GM19238 (cell line): ENCODE data around the gene TBX4.

Experiments used
- DNase-seq: peaks from one replicate; pipeline ENCODE4 v3.0.0; 2011; ENCODE audit warnings: low spot score; ENCODE audit not compliant: insufficient read length

TBX4 gene

DNA sequence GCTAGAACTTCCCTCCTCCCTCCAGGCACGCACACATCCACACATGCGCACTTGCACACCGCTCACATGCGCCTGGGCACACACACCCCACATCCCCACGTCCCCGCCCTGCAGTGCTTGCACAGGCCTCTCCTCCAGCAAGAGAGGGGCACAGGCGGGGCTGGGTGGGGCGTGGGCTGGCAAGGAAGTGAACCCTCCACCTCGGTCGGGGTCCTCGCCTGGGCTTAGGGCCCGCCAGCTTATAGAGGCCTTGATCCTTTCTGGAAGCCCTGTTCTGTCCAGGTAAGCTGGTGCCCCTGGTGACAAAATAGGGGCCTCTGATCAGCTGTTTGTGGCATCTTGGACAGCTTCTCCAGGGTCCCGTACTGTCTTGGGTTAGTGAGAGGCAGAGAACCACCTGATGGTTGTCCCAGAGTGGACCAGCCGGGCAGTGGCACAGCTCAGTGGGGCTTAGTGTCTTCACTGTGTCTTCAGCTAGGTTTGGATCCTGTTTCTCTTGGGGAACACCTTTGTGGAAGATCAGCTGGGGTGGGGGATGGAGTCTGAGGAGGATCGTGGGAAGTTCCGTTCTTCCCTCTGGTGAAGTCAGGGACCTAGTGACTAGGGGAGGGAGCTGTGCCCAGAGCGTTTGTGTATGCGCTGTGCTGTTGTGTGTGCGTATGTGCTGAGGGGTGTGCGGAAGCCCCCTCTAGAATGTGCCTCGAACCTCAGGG, 12.1 kb downstream of the TBX4 start:
- DNase-seq = no peak

DNA sequence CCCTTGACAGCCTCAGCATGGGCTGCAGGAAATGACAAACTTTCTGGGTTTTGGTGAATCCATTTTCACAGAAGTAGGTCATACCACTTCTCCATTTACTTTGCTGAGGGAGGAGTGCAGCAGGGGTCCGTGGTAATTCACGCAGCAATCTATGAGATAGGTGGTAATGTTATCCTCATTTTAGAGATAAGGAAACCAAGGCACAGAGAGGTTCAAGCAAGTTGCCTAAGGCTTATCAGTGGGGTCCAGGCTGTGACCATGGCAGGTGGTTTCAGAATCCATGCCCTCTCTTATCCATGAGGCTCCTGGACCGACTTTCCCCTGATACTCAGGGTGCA, 12.6 kb downstream of the TBX4 start:
- DNase-seq = no peak

DNA sequence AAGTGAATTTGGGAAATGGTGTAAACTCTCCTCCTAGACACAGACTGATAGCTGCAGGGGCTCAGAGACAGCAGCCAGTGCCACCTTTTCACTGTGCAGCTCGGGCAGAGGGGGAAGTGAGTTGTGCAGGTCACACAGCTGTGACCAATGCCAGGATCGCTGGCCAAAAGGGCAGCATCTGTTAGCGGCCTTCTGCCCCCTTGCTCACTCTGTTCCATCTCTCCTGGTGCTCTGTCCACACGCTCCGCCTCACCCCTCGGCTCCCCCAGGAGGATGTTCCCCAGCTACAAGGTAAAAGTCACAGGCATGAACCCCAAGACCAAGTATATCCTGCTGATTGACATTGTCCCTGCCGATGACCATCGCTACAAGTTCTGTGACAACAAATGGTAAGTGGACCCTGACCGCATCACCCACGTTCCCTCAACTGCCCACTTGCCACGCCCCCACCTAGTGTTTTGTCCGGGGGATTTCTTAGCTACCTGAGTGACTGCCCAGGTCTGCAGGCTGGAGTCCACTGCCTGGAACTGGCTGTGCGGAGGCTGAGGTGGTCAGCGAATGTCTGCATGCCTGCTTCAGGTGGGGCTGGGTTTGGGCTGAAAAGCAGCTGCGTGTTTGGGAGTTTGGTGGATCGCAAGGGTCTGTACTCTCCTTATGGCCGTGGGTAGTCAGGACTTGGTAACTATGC, 13.5 kb downstream of the TBX4 start:
- DNase-seq = no peak

DNA sequence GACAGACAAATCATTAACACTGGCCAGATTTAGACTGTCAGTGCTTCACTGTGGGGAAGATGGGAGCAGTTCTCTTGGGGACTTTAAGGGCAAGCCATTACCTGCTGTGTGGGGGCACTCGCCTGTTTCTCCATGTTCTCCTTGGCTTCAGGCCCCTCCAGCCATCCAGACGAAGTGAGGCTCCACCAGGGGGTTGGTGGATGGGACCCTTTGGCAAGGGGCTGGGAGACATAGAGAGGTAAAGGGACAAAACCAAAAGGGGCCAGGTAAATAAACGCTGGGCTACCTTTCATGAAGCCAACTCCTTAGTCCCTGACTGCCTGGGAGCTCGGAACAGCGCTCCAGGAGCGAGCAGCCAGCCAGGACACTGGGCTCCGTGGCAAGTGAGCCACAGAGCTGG, 14.0 kb downstream of the TBX4 start:
- no peak for DNase-seq

DNA sequence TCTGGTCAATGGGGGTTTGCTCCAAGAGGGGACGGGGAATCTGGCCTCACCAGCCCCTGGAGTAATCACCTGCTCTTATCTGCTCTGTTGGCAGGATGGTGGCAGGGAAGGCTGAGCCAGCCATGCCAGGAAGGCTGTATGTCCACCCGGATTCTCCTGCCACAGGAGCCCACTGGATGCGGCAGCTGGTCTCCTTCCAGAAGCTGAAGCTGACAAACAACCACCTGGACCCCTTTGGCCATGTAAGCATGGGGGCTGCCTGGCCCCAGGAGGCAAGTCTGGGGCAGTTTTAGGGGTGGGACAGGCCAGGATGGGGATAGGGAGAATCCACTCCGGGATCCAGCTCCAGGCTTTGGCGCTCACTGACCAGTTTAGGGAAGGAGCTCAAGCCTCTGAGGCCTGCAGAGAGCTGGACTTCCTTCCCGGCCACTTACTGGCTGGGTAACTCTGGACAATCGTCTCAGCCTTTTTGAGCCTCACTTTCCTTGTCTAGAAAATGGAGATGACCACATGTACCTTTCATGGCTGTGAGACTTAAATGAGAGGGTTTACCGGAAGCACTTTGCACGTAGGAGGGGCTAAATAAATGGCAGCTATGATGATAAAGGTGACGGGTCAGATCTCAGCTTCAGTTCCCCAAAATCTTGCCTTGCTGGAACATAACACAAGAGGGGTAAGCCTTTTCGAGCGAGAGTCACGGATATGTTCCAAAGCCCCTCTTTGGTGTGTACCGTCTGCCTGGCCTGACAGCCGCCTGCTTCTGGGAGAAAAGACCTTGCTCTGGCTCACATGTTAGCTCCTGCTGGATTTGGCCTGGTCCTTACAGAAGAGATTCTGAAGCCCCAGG, 15.4 kb downstream of the TBX4 start:
- no peak for DNase-seq

DNA sequence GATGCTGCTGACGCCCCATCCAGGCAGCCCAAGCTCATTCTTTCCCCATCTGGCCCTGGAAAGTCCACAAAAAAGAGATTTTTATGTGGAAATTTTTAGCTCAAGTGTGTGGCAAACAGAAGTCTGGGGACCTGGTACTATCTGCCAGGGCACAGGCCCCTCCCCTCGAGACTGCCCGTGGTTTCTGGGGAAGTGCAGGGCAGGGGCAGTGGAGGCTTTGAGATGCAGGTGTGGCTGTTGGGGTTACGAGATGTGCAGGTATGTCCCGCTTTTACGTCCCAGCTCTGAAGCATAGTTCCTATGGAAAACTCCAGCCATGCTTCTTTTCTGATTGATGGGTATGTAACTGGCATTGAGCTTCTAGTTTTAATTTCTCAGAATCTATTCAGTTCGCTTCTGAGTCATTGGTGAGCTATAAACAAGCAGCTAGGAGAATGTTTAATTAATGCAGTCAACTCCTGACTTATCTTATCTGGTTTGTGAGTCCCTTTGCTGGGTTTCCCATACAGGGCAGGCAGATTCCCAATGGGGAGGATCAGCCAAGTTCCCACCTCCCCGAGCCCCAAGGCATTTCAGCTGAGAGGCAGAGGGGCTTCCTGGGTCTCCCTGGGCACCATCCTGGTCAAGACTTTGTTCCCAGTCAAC, 16.2 kb downstream of the TBX4 start:
- no peak for DNase-seq

DNA sequence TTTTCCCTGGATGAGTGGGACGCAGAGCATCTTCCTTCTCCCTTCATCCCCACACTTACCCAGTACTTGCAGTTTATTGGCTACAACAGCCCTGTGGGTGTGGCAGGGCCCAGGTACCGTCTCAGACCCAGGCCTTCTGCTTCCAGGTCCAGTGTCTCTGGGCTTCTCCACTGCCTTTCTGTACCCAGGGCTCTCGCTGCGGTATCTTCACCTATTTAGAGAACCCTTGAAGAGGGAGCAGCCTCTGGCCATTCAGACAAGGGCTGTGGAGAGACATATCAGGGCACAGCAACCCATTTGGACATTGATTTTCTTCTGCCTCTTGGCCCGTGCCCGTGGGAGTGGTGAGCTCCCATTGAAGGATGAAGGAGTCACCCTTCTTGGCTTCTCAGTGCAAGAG, 17.3 kb downstream of the TBX4 start:
- no peak for DNase-seq

DNA sequence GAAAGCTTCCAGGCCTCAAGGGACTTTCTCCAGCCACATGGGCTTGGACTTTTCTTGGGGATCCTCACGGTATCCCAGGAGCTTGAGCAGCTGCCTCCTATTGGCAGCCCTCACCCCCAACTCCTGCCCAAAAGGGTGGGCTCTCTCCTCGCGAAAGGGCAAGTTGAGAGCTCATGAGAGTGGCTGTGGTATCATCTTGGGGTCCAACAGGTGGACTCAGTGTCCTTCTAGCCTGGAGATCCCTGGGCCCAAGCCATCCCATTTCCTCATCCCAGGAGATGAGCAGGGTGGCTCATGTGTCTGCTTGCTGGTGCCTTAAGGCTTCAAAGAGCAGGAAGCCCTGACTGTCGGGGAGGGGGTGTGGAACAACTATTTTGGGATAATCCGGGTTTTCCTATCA, 17.7 kb downstream of the TBX4 start:
- DNase-seq = no peak

DNA sequence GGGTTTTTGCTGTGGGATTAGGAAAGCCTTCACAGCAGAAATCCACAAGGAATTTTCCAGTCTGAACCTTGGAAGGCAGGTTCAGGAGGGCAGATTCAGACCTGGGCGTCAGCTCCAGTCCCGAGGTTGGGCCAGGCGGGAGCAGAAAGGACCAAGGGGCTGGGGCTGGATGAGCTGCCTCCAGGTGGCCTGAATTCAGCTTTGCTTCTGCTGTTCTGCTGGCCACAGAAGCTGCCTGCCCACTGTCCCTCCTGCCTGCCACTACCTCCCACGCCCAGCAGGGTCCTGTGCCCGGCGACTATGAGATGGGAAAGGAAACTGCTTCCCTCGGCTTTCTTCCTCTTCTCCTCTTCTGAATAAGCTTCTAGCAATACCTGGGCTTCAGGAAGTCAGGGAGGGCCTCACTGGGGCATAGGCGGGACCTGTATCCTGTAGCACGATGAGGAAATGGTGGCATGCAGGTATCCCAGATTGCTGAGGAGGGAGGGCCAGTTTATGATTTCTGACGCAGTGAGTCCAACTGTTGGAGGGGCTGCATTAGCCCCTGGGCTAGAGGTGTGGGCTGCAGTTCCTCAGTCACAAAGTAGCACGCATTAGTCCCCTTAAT, 18.4 kb downstream of the TBX4 start:
- DNase-seq = no peak

DNA sequence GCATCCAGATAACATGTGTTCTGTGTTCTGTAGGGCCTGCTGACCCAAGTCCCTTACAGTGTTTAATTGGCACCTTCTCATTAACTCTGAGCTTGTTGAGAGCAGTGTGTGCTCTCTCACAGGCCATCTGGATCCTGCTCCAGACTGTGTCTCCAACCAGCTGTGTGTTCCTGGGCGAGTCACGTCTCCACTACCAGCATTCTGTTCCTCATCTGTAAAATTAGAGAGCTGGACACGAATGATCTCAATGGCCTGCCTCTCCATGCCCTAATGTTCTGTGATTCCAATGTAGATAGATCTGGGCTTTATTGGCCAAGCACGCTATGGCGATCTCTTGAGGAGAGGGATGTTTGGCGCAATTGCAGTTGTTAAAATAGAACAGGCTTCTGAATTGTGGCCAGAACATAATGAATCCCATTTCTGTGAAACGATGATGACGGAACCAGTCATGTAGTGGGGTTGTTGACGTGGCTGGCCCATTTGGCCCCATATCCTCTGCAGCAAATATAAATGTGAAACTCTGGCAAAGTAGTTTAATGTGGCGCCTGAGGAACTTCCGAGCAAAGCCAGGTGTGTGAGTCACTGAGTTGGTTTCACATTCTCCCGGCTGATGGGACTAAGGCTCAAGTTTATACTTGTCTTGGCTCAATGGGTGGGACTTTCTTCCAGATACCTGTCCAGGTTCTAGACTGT, 22.2 kb downstream of the TBX4 start:
- no peak for DNase-seq

DNA sequence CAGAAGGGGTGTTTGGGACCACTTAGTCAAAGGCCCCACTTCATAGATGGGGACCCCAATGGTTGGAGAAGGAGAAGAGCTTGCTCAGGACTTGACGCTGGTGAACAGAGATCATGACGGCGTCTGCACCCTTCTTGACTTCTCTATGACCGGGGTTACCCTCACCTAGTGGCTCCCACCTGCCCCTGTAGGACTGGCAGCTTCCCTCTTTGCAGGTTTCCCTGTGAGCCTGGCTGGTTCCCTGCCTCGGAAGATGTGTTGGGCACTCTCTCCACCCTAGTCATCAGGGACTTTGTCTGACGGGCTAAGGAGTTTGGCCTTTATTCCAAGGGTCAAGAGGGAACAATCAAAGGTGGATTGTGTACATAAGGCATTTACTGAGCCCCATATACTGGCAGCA, 22.7 kb downstream of the TBX4 start:
- no peak for DNase-seq

DNA sequence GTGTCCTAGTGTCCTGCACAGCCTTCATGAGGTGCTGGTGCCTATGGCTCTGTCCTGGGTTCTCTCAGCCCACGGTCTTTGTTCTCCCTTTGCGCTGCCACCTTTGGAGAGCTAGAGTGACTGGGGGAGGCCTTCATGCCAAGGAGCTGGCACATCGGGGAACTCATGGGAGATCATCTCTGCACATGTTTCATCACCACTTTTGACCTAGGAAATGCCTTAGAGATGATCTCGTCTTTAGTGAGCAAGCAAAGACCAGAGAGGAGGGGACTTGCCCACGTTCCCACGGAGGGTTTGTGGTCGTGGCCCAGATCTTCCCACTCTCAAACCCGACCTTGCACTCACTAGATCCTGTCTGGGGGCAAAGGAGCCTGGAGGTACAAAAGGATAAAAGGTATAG, 23.5 kb downstream of the TBX4 start:
- no peak for DNase-seq

DNA sequence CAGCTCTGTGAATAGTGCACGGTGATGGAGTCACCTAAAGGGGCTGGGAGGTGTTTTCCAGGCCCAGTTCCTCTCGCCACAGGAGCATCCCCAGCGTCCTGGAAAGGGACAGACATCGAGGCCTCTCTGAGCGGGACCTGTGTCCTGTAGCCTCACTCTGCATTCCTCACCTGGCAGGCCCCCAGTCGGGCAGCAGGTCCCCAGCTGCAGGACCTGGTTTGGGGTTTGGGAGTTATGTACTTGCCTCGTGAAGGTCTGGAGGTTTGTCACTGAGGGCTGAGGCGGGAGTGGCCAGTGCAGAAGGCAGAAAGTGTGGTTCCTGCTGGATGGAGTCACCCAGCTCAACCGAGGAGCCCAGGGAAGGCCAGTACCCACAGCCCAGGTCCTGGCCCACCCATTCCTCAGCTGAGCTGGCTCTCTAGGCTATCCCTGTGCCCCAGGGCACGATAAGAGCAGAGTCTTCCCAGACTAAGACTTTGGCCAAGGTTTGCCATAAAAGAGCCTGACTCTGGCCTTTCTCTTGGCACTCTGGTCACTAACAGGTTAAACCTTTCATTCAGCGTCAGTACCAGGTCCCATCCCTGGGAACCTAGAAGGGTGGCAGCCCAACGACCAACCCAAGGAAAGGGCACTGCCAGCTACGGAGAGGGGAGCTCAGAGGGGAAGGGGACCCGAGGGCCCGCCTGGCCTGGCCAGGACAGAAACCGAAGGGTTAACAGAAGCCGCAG, 24.4 kb downstream of the TBX4 start:
- DNase-seq = no peak

DNA sequence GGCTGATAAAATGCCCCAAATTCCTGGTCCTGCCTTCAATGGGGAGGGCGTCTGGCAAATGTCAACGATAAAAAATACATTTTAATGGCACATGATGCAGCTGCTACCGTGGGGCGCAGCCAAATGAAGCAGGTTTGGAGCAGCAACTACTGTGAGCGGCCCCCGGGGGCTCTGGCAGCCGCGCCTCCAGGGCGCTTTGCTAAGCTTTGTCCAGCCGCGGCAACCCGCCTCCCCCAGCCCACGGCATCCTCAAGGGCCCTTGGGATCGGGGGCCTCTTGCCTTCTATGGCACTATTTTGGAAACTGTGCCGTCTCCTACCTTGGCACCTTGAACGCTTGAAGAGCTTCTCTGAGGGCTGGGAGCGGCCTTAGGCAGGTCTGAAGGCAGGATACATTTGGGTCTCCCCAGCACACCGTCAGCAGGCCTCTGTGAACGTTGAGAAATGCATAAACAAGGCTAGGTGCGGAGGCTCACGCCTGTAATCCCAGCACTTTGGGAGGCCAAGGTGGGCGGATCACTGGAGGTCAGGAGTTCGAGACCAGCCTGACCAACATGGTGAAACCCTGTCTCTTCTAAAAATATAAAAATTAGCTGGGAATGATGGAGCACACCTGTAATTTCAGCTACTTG, 25.1 kb downstream of the TBX4 start:
- no peak for DNase-seq

DNA sequence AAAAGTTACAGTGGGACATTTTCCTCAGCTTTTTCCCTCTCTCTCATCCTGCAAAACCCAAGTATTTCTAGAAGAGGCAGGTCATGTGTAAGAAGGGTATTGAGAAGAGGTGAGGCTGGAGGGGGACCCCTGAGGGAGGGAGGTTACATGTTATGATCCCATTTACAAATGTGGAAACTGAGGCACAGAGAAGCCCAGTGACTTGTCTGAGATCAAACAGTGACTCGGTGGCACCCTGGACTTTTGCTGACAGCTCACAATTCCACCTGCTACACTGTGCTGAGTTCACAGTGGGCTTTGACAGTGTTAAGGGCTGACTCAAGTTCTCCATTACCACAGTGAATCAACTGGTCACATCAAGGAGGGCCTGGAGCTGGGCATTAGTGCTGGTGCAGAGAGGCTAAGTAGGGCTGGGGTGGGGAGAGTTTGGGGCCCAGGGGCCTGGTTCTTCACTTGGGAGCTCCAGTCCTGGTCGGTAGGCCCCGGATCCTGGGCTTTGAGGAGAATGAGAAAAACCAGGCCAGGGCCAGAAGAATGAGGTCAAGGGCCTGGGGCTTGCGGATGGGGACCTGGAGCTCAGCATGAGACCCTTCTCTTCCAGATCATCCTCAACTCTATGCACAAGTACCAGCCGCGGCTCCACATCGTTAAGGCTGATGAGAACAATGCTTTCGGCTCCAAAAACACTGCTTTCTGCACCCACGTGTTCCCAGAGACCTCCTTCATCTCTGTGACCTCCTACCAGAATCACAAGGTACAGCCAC, 26.0 kb downstream of the TBX4 start:
- no peak for DNase-seq

DNA sequence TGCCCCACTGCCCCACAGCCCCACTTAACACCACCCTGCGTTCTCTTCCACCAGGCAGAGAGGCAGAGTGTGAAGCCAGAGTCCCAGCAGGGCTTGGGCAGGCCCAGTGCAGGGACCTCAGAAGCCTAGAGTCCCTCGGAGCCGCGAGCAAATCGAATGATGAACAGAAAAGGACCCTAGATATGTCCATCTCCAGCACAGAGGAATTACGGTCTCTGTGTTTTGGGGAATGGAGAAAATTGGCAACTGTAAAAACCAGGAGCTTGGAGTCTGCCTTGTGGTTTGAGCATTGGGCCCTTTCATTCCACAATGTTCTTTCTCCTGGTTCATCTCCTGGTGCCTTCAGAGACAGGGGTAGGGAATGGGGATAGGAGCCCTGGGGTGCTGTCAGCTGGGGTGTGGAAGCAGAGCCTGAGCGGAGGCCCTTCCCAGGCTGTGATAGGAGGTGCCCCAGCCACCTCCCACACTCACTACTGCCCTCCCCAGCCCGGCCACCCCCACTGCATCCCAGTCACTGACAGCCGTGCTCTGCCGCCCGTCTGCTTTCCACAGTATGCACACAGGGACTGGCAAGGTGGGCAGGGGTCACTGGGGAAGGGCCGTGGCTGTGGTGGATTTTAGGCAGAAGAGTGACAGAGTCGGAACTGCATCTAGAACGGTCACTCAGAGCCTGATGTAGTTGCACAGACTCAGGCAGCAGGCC, 26.7 kb downstream of the TBX4 start:
- no peak for DNase-seq

DNA sequence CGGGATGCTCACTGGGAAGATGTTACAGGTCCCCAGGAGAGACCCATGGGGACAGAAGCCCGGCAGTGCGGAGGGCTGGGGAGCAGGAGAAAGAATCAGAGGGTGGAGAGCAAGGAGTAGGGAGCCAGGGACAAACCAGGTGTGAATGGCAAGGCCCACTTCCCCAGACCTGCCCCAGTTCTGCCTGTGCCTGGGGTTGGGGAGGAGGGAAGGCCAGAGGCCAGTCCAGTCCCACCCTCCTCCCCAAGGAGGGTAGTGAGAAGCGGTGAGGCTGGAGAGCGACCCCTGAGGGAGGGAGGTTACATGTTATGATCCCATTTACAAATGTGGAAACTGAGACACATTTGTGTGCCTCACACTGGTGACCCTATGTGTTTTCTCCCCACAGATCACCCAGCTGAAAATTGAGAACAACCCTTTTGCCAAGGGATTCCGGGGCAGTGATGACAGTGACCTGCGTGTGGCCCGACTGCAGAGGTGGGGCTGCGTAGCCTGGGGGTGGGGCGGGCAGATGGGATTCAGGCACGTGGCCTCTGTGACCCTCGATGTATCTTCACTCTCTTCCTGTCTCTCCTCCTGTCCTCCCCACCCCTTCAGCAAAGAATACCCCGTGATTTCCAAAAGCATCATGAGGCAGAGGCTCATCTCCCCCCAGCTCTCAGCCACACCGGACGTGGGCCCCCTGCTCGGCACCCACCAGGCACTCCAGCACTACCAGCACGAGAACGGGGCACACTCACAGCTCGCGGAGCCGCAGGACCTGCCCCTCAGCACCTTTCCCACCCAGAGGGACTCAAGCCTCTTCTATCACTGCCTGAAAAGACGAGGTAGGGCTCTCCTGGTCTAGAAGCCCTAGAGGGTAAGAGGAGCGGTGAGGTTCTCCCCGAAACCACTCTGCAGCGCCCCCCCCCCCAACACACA, 27.5 kb downstream of the TBX4 start:
- no peak for DNase-seq
